Measurements from ENCODE around the gene MCHR2.

GRCh38 chr6:99951016-99951805 is 42.8 kb downstream of the MCHR2 start:
- TF ChIP-seq CTCF (IDR thresholded peaks at IDR 0.05; ENCODE audit: low read length), result no peak
- no peak for TF ChIP-seq EZH2 (optimal IDR thresholded peaks at IDR 0.05; ENCODE audit: low read depth, low read length)
- no peak for TF ChIP-seq EZH2phosphoT487 (IDR thresholded peaks at IDR 0.05; ENCODE audit: low read length)
